ENCODE results near the gene SPG7.

SPG7 gene

DNA sequence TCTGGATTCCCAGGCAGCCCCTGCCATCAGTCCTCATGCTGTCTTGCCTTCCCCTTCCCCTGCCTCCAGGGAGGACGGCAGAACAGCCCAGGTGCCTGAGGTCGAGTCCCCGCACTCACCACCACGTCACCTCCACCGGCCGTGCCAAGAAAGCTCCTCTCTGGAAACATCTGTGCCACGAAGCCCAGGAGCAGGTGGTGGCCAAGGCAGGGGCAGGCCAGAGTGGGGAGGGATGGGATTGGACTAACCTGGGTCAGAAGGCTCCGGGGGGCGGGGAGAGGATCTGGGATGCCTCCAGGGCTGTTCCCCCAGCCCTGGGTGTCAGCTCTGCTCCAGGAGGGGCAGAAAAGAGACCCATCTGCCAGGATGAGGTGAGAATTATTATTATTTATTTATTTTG lies 97.8 kb downstream of the SPG7 start:
- H3K27me3 ChIP-seq (ENCODE audit: insufficient read depth, low read length, poor library complexity), result no peaks in the 10 kb centered on the region
- H3K36me3 ChIP-seq (ENCODE audit: insufficient read depth, low read length), result no peaks in the 10 kb centered on the region
- H3K27ac ChIP-seq (ENCODE audit: low read length), result peak overlapping the region; percentile 94
- peak; percentile 35 for DNase-seq
- H3K9ac ChIP-seq (ENCODE audit: low read depth, low read length), result peak overlapping the region; percentile 65
- no peaks in the 10 kb centered on the region for H3K9me3 ChIP-seq (ENCODE audit: insufficient read depth, low read length, severe bottlenecking)
- peaks cover 71% of the 10 kb centered on the region for H3K4me1 ChIP-seq (ENCODE audit: insufficient read depth, low read length)
- TF ChIP-seq EZH2 (IDR thresholded peaks at IDR 0.05; ENCODE audit: borderline replicate concordance, low read depth, low read length, severe bottlenecking), result no peak
- TF ChIP-seq, protein P1, sequence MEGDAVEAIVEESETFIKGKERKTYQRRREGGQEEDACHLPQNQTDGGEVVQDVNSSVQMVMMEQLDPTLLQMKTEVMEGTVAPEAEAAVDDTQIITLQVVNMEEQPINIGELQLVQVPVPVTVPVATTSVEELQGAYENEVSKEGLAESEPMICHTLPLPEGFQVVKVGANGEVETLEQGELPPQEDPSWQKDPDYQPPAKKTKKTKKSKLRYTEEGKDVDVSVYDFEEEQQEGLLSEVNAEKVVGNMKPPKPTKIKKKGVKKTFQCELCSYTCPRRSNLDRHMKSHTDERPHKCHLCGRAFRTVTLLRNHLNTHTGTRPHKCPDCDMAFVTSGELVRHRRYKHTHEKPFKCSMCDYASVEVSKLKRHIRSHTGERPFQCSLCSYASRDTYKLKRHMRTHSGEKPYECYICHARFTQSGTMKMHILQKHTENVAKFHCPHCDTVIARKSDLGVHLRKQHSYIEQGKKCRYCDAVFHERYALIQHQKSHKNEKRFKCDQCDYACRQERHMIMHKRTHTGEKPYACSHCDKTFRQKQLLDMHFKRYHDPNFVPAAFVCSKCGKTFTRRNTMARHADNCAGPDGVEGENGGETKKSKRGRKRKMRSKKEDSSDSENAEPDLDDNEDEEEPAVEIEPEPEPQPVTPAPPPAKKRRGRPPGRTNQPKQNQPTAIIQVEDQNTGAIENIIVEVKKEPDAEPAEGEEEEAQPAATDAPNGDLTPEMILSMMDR (IDR thresholded peaks at IDR 0.05; ENCODE audit: borderline replicate concordance, extremely low read depth, low read length, poor library complexity, severe bottlenecking), result no peak
- ATAC-seq (ENCODE audit: insufficient read depth, low read depth), result no peak
- H4K20me1 ChIP-seq (ENCODE audit: insufficient read depth, low read length), result 0 out of 2 replicates have a peak, but pooled peaks cover 3% of the 10 kb centered on the region
- H3K4me3 ChIP-seq (ENCODE audit: low read depth in 1 of 2, low read length in 2 of 2), result no peak overlapping the region
- H2AFZ ChIP-seq (ENCODE audit: low read depth, low read length), result peak overlapping the region; percentile 19; the same call in 1 of the 2 replicates
- H3K4me2 ChIP-seq (ENCODE audit: insufficient read depth, low read length), result peak overlapping the region; percentile 17; the same call in 1 of the 2 replicates
- no peaks in the 10 kb centered on the region for H3K79me2 ChIP-seq (ENCODE audit: insufficient read depth, low read length)
